K562 (cell line): Measurements from ENCODE around the gene DYNC1H1. TPM values are rescaled to one million over a fixed set of nuclear protein-coding genes. Genes with fewer than 3 reads are reported as not detected.

ENCODE experiments used
- CXXC5 ChIP-seq: fragments of 250-450 bp; sonication (Bioruptor Pico); IDR thresholded peaks from 2 replicates; pipeline ENCODE4 v1.8.0; 2022; ENCODE audit warnings: inconsistent platforms, mild to moderate bottlenecking, moderate library complexity
- HNRNPLL ChIP-seq: fragments of 200-400 bp; formaldehyde crosslinking; IDR thresholded peaks from 2 replicates; pipeline ENCODE4 v1.6.1; 2017; ENCODE audit warnings: low read length, low read depth, mild to moderate bottlenecking; ENCODE audit not compliant: poor library complexity, severe bottlenecking
- MEF2A ChIP-seq: IDR thresholded peaks from 2 replicates; pipeline ENCODE4 v1.6.1; 2011; ENCODE audit warnings: low read depth, mild to moderate bottlenecking, low read length, moderate library complexity; ENCODE audit not compliant: control insufficient read depth
- RBM39 ChIP-seq: fragments of 200-400 bp; formaldehyde crosslinking; optimal IDR thresholded peaks from 2 replicates; pipeline ENCODE3; 2018; ENCODE audit warnings: low read depth, low read length
- TOE1 ChIP-seq, 2 experiments: fragments of 450-650 bp in 1 of 2; sonication (generic) in 1 of 2; formaldehyde crosslinking in 1 of 2; IDR thresholded peaks; 2 replicates each; pipeline versions ENCODE4 v1.7.1 to v1.8.0; 2016 to 2022; ENCODE audit warnings: borderline replicate concordance in 2 of 2, mild to moderate bottlenecking in 2 of 2, antibody characterized with exemption in 1 of 2, inconsistent platforms in 1 of 2, low read depth in 1 of 2, missing genetic modification reagents in 1 of 2, moderate library complexity in 1 of 2
- ZNF57 ChIP-seq: fragments of 450-650 bp; formaldehyde crosslinking; IDR thresholded peaks from 2 replicates; pipeline ENCODE4 v1.4.0; 2020; ENCODE audit warnings: mild to moderate bottlenecking, moderate library complexity
- ZNF766 ChIP-seq: fragments of 200-800 bp; sonication (Bioruptor generic); conservative IDR thresholded peaks from 2 replicates; pipeline ENCODE4 v1.6.1; 2016; ENCODE audit warnings: missing genetic modification characterization, missing compliant biosample characterization
- polyA plus RNA-seq, 8 experiments: library from polyadenylated mRNA; depleted of rRNA in 4 of 8; stranded (reverse) in 5 of 8; unstranded in 3 of 8; fragments of >200 nt; fragmentation: Nextera tagmentation in 2 of 8; fragmentation: Illumina TruSeq in 1 of 8; extraction: Ambion mirVana in 2 of 8; extraction: Trizol in 1 of 8; gene quantifications; 2 replicates each; pipeline versions ENCODE4 v1.2.1 to v1.2.3, GENCODE V29; 2011 to 2014; ENCODE audit warnings: inconsistent platforms in 1 of 8, missing spikeins in 1 of 8
- total RNA-seq, 7 experiments: library from RNA; depleted of rRNA in 6 of 7; stranded (reverse); fragments of >200 nt in 6 of 7; fragmentation: Illumina TruSeq in 2 of 7; extraction: Trizol in 2 of 7; gene quantifications; 2 replicates each; pipeline versions ENCODE4 v1.2.1 to v1.2.3, GENCODE V29; 2011 to 2021; ENCODE audit warnings: low replicate concordance in 1 of 7
- TF ChIP-seq, protein P1 (sequence below): fragments of 450-650 bp; IDR thresholded peaks from 2 replicates; pipeline ENCODE4 v1.6.1; 2017; ENCODE audit warnings: antibody characterized with exemption, mild to moderate bottlenecking
- TF ChIP-seq, protein P2 (sequence below): sonication (generic); formaldehyde crosslinking; IDR thresholded peaks from 2 replicates; pipeline ENCODE4 v1.9.0; 2022; ENCODE audit warnings: mild to moderate bottlenecking, missing genetic modification reagents
- TF ChIP-seq, protein P3 (sequence below), 2 experiments: IDR thresholded peaks; 2 replicates each; pipeline ENCODE4 v1.6.1; 2011; ENCODE audit warnings: borderline replicate concordance in 1 of 2, control low read depth in 1 of 2, low read depth in 1 of 2, low read length in 1 of 2, mild to moderate bottlenecking in 1 of 2, mixed read lengths in 1 of 2, moderate library complexity in 1 of 2; ENCODE audit not compliant: insufficient read depth in 1 of 2, insufficient read length in 1 of 2, poor library complexity in 1 of 2, severe bottlenecking in 1 of 2; ENCODE audit errors: extremely low read depth in 1 of 2
- TF ChIP-seq, protein P4 (sequence below), 3 experiments: IDR thresholded peaks in 2 of 3; conservative IDR thresholded peaks in 1 of 3; 2 replicates each; pipeline ENCODE4 v1.5.1; 2011 to 2012; ENCODE audit warnings: low read length in 3 of 3, mild to moderate bottlenecking in 3 of 3, control low read depth in 2 of 3, improper control_type of control experiment in 1 of 3, inconsistent platforms in 1 of 3, low read depth in 1 of 3, mixed read lengths in 1 of 3, moderate library complexity in 1 of 3; ENCODE audit not compliant: insufficient read depth in 2 of 3
- TF ChIP-seq, protein P5 (sequence below): fragments of 250-450 bp; sonication (Bioruptor Pico); IDR thresholded peaks from 2 replicates; pipeline ENCODE4 v1.4.0; 2020; ENCODE audit warnings: mild to moderate bottlenecking, moderate library complexity, borderline replicate concordance

Gene DYNC1H1
- total and polyA plus RNA-seq, 9 of the 15 experiments (the other 6 are each of a cell fraction or from before 2014, with no cell fraction given), result 31.9 to 335 (median 115) TPM

DNA sequence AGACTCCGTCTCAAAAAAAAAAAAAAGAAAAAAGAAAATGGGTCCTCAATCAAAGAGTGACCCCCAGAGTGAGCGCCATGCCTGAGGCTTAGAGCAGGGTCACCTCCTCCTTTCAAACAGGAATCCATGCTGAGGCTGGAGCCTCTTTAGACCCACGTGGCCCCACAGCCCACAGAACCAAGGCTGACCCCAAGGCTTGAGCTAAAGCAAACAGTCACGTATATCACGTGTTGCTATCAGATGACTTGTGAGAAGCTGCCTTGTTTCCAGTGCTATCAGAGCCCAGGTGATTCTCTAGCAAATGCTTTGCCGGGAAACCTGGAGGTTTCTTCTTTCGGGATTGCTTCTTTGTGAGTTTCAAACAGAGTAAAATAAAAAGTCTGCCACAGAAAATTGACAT is 31.7 kb upstream of the DYNC1H1 start (continued):
- TF ChIP-seq, protein P1, sequence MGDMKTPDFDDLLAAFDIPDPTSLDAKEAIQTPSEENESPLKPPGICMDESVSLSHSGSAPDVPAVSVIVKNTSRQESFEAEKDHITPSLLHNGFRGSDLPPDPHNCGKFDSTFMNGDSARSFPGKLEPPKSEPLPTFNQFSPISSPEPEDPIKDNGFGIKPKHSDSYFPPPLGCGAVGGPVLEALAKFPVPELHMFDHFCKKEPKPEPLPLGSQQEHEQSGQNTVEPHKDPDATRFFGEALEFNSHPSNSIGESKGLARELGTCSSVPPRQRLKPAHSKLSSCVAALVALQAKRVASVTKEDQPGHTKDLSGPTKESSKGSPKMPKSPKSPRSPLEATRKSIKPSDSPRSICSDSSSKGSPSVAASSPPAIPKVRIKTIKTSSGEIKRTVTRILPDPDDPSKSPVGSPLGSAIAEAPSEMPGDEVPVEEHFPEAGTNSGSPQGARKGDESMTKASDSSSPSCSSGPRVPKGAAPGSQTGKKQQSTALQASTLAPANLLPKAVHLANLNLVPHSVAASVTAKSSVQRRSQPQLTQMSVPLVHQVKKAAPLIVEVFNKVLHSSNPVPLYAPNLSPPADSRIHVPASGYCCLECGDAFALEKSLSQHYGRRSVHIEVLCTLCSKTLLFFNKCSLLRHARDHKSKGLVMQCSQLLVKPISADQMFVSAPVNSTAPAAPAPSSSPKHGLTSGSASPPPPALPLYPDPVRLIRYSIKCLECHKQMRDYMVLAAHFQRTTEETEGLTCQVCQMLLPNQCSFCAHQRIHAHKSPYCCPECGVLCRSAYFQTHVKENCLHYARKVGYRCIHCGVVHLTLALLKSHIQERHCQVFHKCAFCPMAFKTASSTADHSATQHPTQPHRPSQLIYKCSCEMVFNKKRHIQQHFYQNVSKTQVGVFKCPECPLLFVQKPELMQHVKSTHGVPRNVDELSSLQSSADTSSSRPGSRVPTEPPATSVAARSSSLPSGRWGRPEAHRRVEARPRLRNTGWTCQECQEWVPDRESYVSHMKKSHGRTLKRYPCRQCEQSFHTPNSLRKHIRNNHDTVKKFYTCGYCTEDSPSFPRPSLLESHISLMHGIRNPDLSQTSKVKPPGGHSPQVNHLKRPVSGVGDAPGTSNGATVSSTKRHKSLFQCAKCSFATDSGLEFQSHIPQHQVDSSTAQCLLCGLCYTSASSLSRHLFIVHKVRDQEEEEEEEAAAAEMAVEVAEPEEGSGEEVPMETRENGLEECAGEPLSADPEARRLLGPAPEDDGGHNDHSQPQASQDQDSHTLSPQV, result 0 out of 2 replicates have a peak, but pooled peaks have one; percentile 36
- TF ChIP-seq ZNF57, result no peak
- TF ChIP-seq, protein P2, sequence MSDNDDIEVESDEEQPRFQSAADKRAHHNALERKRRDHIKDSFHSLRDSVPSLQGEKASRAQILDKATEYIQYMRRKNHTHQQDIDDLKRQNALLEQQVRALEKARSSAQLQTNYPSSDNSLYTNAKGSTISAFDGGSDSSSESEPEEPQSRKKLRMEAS, result no peak
- peak; percentile 52; the same call in 1 of the 2 replicates for TF ChIP-seq ZNF766 (CRISPR knock-in tag)
- 0 out of 2 replicates have a peak, but pooled peaks have one; percentile 18 for TF ChIP-seq CXXC5 (CRISPR knock-in tag)
- TF ChIP-seq, protein P3, sequence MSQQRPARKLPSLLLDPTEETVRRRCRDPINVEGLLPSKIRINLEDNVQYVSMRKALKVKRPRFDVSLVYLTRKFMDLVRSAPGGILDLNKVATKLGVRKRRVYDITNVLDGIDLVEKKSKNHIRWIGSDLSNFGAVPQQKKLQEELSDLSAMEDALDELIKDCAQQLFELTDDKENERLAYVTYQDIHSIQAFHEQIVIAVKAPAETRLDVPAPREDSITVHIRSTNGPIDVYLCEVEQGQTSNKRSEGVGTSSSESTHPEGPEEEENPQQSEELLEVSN (IDR thresholded peaks at IDR 0.05; ENCODE audit: borderline replicate concordance in 1 of 2, extremely low read depth in 1 of 2, insufficient read depth in 1 of 2, insufficient read length in 1 of 2, low read depth in 1 of 2, low read length in 1 of 2, poor library complexity in 1 of 2, severe bottlenecking in 1 of 2), result no peak
- no peak for TF ChIP-seq HNRNPLL
- TF ChIP-seq TOE1 (IDR thresholded peaks at IDR 0.05; ENCODE audit: borderline replicate concordance), result no peak
- TF ChIP-seq TOE1 (CRISPR knock-in tag; IDR thresholded peaks at IDR 0.05; ENCODE audit: borderline replicate concordance, low read depth), result no peak
- no peak for TF ChIP-seq RBM39
- TF ChIP-seq MEF2A, result no peak
- TF ChIP-seq, protein P4, sequence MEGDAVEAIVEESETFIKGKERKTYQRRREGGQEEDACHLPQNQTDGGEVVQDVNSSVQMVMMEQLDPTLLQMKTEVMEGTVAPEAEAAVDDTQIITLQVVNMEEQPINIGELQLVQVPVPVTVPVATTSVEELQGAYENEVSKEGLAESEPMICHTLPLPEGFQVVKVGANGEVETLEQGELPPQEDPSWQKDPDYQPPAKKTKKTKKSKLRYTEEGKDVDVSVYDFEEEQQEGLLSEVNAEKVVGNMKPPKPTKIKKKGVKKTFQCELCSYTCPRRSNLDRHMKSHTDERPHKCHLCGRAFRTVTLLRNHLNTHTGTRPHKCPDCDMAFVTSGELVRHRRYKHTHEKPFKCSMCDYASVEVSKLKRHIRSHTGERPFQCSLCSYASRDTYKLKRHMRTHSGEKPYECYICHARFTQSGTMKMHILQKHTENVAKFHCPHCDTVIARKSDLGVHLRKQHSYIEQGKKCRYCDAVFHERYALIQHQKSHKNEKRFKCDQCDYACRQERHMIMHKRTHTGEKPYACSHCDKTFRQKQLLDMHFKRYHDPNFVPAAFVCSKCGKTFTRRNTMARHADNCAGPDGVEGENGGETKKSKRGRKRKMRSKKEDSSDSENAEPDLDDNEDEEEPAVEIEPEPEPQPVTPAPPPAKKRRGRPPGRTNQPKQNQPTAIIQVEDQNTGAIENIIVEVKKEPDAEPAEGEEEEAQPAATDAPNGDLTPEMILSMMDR (IDR thresholded peaks at IDR 0.05 in 2 of 3, conservative IDR thresholded peaks at IDR 0.05 in 1 of 3; ENCODE audit: insufficient read depth in 2 of 3, low read depth in 1 of 3, low read length in 3 of 3), result no peak
- TF ChIP-seq, protein P5, sequence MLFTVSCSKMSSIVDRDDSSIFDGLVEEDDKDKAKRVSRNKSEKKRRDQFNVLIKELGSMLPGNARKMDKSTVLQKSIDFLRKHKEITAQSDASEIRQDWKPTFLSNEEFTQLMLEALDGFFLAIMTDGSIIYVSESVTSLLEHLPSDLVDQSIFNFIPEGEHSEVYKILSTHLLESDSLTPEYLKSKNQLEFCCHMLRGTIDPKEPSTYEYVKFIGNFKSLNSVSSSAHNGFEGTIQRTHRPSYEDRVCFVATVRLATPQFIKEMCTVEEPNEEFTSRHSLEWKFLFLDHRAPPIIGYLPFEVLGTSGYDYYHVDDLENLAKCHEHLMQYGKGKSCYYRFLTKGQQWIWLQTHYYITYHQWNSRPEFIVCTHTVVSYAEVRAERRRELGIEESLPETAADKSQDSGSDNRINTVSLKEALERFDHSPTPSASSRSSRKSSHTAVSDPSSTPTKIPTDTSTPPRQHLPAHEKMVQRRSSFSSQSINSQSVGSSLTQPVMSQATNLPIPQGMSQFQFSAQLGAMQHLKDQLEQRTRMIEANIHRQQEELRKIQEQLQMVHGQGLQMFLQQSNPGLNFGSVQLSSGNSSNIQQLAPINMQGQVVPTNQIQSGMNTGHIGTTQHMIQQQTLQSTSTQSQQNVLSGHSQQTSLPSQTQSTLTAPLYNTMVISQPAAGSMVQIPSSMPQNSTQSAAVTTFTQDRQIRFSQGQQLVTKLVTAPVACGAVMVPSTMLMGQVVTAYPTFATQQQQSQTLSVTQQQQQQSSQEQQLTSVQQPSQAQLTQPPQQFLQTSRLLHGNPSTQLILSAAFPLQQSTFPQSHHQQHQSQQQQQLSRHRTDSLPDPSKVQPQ (CRISPR knock-in tag), result no peak
